Measurements from ENCODE around the gene DTX2.
"Not testable (repeated sequence)": the region's sequence is repeated elsewhere in the genome, so short reads cannot be mapped to it uniquely, and the experiment has no call there.

GRCh38 chr7:76445577-76446008, 15.9 kb upstream of the DTX2 start:
- not testable (repeated sequence) for TF ChIP-seq EZH2 (IDR thresholded peaks at IDR 0.05; ENCODE audit: low read length, unreplicated experiment); CTCF (conservative IDR thresholded peaks at IDR 0.05; ENCODE audit: low read depth, low read length); EZH2phosphoT487 (IDR thresholded peaks at IDR 0.05; ENCODE audit: borderline replicate concordance, low read length)
